Osteoblast (primary cell): ENCODE data around the gene ANKRD33. TPM values are rescaled to one million over a fixed set of nuclear protein-coding genes. Genes with fewer than 3 reads are reported as not detected.

Experiments used
- DNase-seq: peaks from one replicate; pipeline ENCODE4 v3.0.0; 2011; ENCODE audit warnings: low spot score, mixed read lengths; ENCODE audit not compliant: insufficient read length; ENCODE audit errors: missing footprints
- H2AFZ ChIP-seq: 2 replicates; pipeline ENCODE4 v1.6.0; 2011; ENCODE audit warnings: mild to moderate bottlenecking, low read length
- H3K27ac ChIP-seq: 2 replicates; pipeline ENCODE4 v1.5.1; 2011; ENCODE audit warnings: mild to moderate bottlenecking, low read depth, low read length, moderate library complexity
- H3K27me3 ChIP-seq: 2 replicates; pipeline ENCODE4 v1.6.0; 2012; ENCODE audit warnings: mild to moderate bottlenecking, control low read depth, inconsistent platforms, low read length, moderate library complexity; ENCODE audit not compliant: insufficient read depth
- H3K36me3 ChIP-seq: 2 replicates; pipeline ENCODE4 v1.5.1; 2011; ENCODE audit warnings: mild to moderate bottlenecking, low read length, control low read depth, moderate library complexity; ENCODE audit not compliant: insufficient read depth
- H3K4me1 ChIP-seq: 2 replicates; pipeline ENCODE4 v1.5.1; 2011; ENCODE audit warnings: mild to moderate bottlenecking, low read length, control low read depth, moderate library complexity; ENCODE audit not compliant: insufficient read depth
- H3K4me2 ChIP-seq: 2 replicates; pipeline ENCODE4 v1.6.0; 2011; ENCODE audit warnings: mild to moderate bottlenecking, low read length; ENCODE audit not compliant: insufficient read depth
- H3K4me3 ChIP-seq: fragments of 200-600 bp; sonication (generic); 3 replicates; pipeline ENCODE4 v1.5.1; 2012; ENCODE audit warnings: mild to moderate bottlenecking, low read length, inconsistent platforms; ENCODE audit not compliant: insufficient read depth
- H3K79me2 ChIP-seq: 2 replicates; pipeline ENCODE4 v1.6.0; 2012; ENCODE audit warnings: mild to moderate bottlenecking, low read length, control low read depth, inconsistent platforms; ENCODE audit not compliant: insufficient read depth
- H3K9me3 ChIP-seq: 2 replicates; pipeline ENCODE4 v1.5.1; 2011; ENCODE audit warnings: low read depth, low read length, control low read depth
- H4K20me1 ChIP-seq: 2 replicates; pipeline ENCODE4 v1.6.0; 2012; ENCODE audit warnings: mild to moderate bottlenecking, low read length, control low read depth; ENCODE audit not compliant: insufficient read depth
- CTCF ChIP-seq: IDR thresholded peaks from 2 replicates; pipeline ENCODE4 v1.5.1; 2011; ENCODE audit warnings: mild to moderate bottlenecking, low read depth, low read length, moderate library complexity; ENCODE audit errors: extremely low read depth
- total RNA-seq: library from RNA; depleted of rRNA; stranded (reverse); fragments of >200 nt; gene quantifications from 2 replicates; pipeline ENCODE4 v1.2.3, GENCODE V29; 2012

ANKRD33 gene
- total RNA-seq, 1 donor: not detected

- DNase-seq: no peak
- no peak overlapping the region for H3K4me2 ChIP-seq
- no peak overlapping the region for H3K27ac ChIP-seq
- no peaks in the 10 kb centered on the region for H3K9me3 ChIP-seq
- no peaks in the 10 kb centered on the region for H3K36me3 ChIP-seq
- TF ChIP-seq CTCF: no peak
- H3K27me3 ChIP-seq: no peaks in the 10 kb centered on the region
- peaks cover 14% of the 10 kb centered on the region for H3K4me1 ChIP-seq
- H2AFZ ChIP-seq: no peak overlapping the region
- H3K4me3 ChIP-seq: no peak overlapping the region
- H4K20me1 ChIP-seq: no peaks in the 10 kb centered on the region
- H3K79me2 ChIP-seq: no peaks in the 10 kb centered on the region
Observed at GRCh38 chr12:51913071-51914033, 25.4 kb downstream of the ANKRD33 start.

GRCh38 chr12:51914034-51914923 is 26.4 kb downstream of the ANKRD33 start:
- H3K27ac ChIP-seq: no peak overlapping the region
- no peak overlapping the region for H3K4me2 ChIP-seq
- no peaks in the 10 kb centered on the region for H4K20me1 ChIP-seq
- H3K4me1 ChIP-seq: peaks cover 14% of the 10 kb centered on the region
- H3K79me2 ChIP-seq: no peaks in the 10 kb centered on the region
- no peak overlapping the region for H3K4me3 ChIP-seq
- no peak overlapping the region for H2AFZ ChIP-seq
- DNase-seq: no peak
- no peaks in the 10 kb centered on the region for H3K36me3 ChIP-seq
- H3K9me3 ChIP-seq: no peaks in the 10 kb centered on the region
- TF ChIP-seq CTCF: no peak
- H3K27me3 ChIP-seq: no peaks in the 10 kb centered on the region

- no peaks in the 10 kb centered on the region for H3K36me3 ChIP-seq
- DNase-seq: no peak
- H2AFZ ChIP-seq: no peak overlapping the region
- H3K4me1 ChIP-seq: peaks cover 8% of the 10 kb centered on the region
- no peaks in the 10 kb centered on the region for H4K20me1 ChIP-seq
- no peak overlapping the region for H3K27ac ChIP-seq
- no peaks in the 10 kb centered on the region for H3K79me2 ChIP-seq
- no peaks in the 10 kb centered on the region for H3K9me3 ChIP-seq
- H3K4me2 ChIP-seq: no peak overlapping the region
- no peaks in the 10 kb centered on the region for H3K27me3 ChIP-seq
- no peak for TF ChIP-seq CTCF
- H3K4me3 ChIP-seq: no peak overlapping the region
Observed at GRCh38 chr12:51915003-51915625, 27.2 kb downstream of the ANKRD33 start.
